CD4-positive, alpha-beta memory T cell (primary cell): ENCODE results near the gene FKBP5. TPM values are rescaled to one million over a fixed set of nuclear protein-coding genes. Genes with fewer than 3 reads are reported as not detected.
A peak's percentile ranks its signal among the peaks of the same experiment; 100 is the strongest.

Experiments
- CTCF ChIA-PET: fragments of 350-600 bp; sonication (Branson Sonifier 250); formaldehyde crosslinking; loops from one replicate; lab custom pipeline; 2021; ENCODE audit warnings: inconsistent platforms; ENCODE audit not compliant: partially characterized antibody; lab: Charles Lee
- POLR2A ChIA-PET: fragments of 350-600 bp; sonication (Branson Sonifier 250); formaldehyde crosslinking; loops from one replicate; lab custom pipeline; 2021; ENCODE audit not compliant: partially characterized antibody; lab: Charles Lee
- DNase-seq, 5 donors: peaks; one replicate each; pipeline versions ENCODE4 v3.0.0 to v3.0.0-alpha.2; 2020 to 2022; ENCODE audit warnings: mixed read lengths in 1 of 5
- H3K27ac ChIP-seq: one replicate; pipeline ENCODE4 v1.7.0; 2013; ENCODE audit warnings: low read depth, low read length
- H3K27me3 ChIP-seq: 2 replicates; pipeline ENCODE4 v1.7.0; 2013; ENCODE audit warnings: mild to moderate bottlenecking, low read length, moderate library complexity; ENCODE audit not compliant: insufficient read depth
- H3K36me3 ChIP-seq: 2 replicates; pipeline ENCODE4 v1.7.0; 2013; ENCODE audit warnings: mild to moderate bottlenecking, low read length, moderate library complexity; ENCODE audit not compliant: insufficient read depth
- H3K4me1 ChIP-seq: 2 replicates; pipeline ENCODE4 v1.7.0; 2013; ENCODE audit warnings: mild to moderate bottlenecking, low read length, moderate library complexity; ENCODE audit not compliant: insufficient read depth
- H3K4me3 ChIP-seq, 2 donors: one replicate each; pipeline ENCODE4 v1.7.0; 2013; ENCODE audit warnings: low read length in 2 of 2, mild to moderate bottlenecking in 1 of 2
- H3K9me3 ChIP-seq, 2 donors: one replicate each; pipeline ENCODE4 v1.7.0; 2013; ENCODE audit warnings: low read length in 2 of 2, control low read depth in 1 of 2; ENCODE audit not compliant: control insufficient read depth in 1 of 2
- H3K27ac Mint-ChIP-seq, 7 donors: one replicate each; pipeline ENCODE4 v1.8.0; 2020 to 2021; ENCODE audit warnings: mixed read lengths in 7 of 7, mild to moderate bottlenecking in 6 of 7, inconsistent platforms in 3 of 7, moderate library complexity in 3 of 7
- H3K27me3 Mint-ChIP-seq, 2 donors: one replicate each; pipeline ENCODE4 v1.8.0; 2020 to 2021; ENCODE audit warnings: mixed read lengths in 2 of 2
- H3K36me3 Mint-ChIP-seq, 2 donors: one replicate each; pipeline ENCODE4 v1.8.0; 2020 to 2021; ENCODE audit warnings: mixed read lengths in 2 of 2, inconsistent platforms in 1 of 2, mild to moderate bottlenecking in 1 of 2
- H3K4me1 Mint-ChIP-seq, 4 donors: one replicate each; pipeline ENCODE4 v1.8.0; 2020 to 2021; ENCODE audit warnings: mixed read lengths in 4 of 4, mild to moderate bottlenecking in 1 of 4
- H3K4me3 Mint-ChIP-seq, 8 donors: one replicate each; pipeline ENCODE4 v1.8.0; 2020 to 2021; ENCODE audit warnings: mixed read lengths in 8 of 8, mild to moderate bottlenecking in 7 of 8, moderate library complexity in 6 of 8, inconsistent platforms in 3 of 8
- H3K9me3 Mint-ChIP-seq, 8 donors: one replicate each; pipeline ENCODE4 v1.8.0; 2020 to 2021; ENCODE audit warnings: mixed read lengths in 8 of 8, mild to moderate bottlenecking in 5 of 8, inconsistent platforms in 3 of 8, moderate library complexity in 1 of 8
- intact Hi-C: fragments of 100-400 bp; cut with micrococcal nuclease; formaldehyde crosslinking; loops from one replicate; pipeline ENCODE4 v1.15.1; 2023
- polyA plus RNA-seq, 2 donors: library from polyadenylated mRNA; unstranded; fragments of 300-500 nt; fragmentation: Illumina TruSeq; gene quantifications; one replicate each; pipeline ENCODE4 v1.2.3, GENCODE V29; 2021
- total RNA-seq, 2 experiments: library from RNA; stranded (reverse); gene quantifications; one replicate each; pipeline ENCODE4 v1.2.3, GENCODE V29; 2021

The FKBP5 gene
- total and polyA plus RNA-seq, 4 experiments from 2014 or later: 72.9 to 233 (median 84.2) TPM

GRCh38 chr6:35728683-35729678, 40.3 kb upstream of the FKBP5 start:
- H3K27ac ChIP-seq: peak overlapping the region; percentile 92
- H3K27me3 ChIP-seq: no peaks in the 10 kb centered on the region
- H3K27ac Mint-ChIP-seq: peak overlapping the region; percentile 87 to 99 (median 96)
- DNase-seq: peak in 2 of 5 donors; percentile 44 to 49
- H3K4me1 ChIP-seq: peaks cover 90% of the 10 kb centered on the region
- no peaks in the 10 kb centered on the region for H3K9me3 ChIP-seq
- H3K9me3 Mint-ChIP-seq: peaks cover 0 to 1% (median 0%) of the 10 kb centered on the region in 8 donors
- ChIA-PET POLR2A (interaction anchor here (1.2 to 10.7 kb wide), 18 partner anchors 7 to 429 kb away, joined by 3 to 151 read pairs (median 10); partner anchors contain the start of genes ARMC12 and FKBP5), CTCF (interaction anchor here (0.6 to 17.0 kb wide), 13 partner anchors 8 to 144 kb away, joined by 3 to 360 read pairs (median 5); partner anchors contain the start of gene ARMC12)
- H3K4me1 Mint-ChIP-seq: peaks cover 61 to 99% (median 81%) of the 10 kb centered on the region in 4 donors
- H3K4me3 Mint-ChIP-seq: peak overlapping the region; percentile 62 to 93 (median 87)
- no peaks in the 10 kb centered on the region for H3K36me3 ChIP-seq
- intact Hi-C loops: loop anchor here (1.0 to 2.0 kb wide), 3 partner anchors 41 to 426 kb away; partner anchors contain the start of gene FKBP5
- peaks cover 0 to 5% of the 10 kb centered on the region in 2 donors for H3K36me3 Mint-ChIP-seq
- H3K4me3 ChIP-seq: peak overlapping the region in 1 of 2 donors; percentile 59
- no peaks in the 10 kb centered on the region for H3K27me3 Mint-ChIP-seq

- peak; percentile 92 to 95 (median 93) for DNase-seq
- intact Hi-C loops: loop anchor here (1.0 to 2.0 kb wide), 3 partner anchors 40 to 425 kb away; partner anchors contain the start of gene FKBP5
- Mint-ChIP-seq H3K4me3 (peak overlapping the region; percentile 80 to 96 (median 88)), H3K27ac (peak overlapping the region; percentile 87 to 100 (median 96)), H3K9me3 (peaks cover 0 to 1% (median 0%) of the 10 kb centered on the region in 8 donors), H3K36me3 (peaks cover 0 to 5% of the 10 kb centered on the region in 2 donors), H3K4me1 (peaks cover 61 to 99% (median 83%) of the 10 kb centered on the region in 4 donors), H3K27me3 (no peaks in the 10 kb centered on the region)
- Histone ChIP-seq H3K36me3 (no peaks in the 10 kb centered on the region), H3K27me3 (no peaks in the 10 kb centered on the region), H3K27ac (peak overlapping the region; percentile 92), H3K4me3 (peak overlapping the region; percentile 31 to 67), H3K9me3 (no peaks in the 10 kb centered on the region), H3K4me1 (peaks cover 89% of the 10 kb centered on the region)
- POLR2A ChIA-PET: interaction anchor here (0.9 to 10.7 kb wide), 24 partner anchors 8 to 428 kb away, joined by 3 to 151 read pairs (median 7); partner anchors contain the start of genes ARMC12, FKBP5 and RPL10A
- CTCF ChIA-PET: interaction anchor here (0.6 to 17.0 kb wide), 15 partner anchors 9 to 143 kb away, joined by 3 to 360 read pairs (median 4); partner anchors contain the start of gene ARMC12
Observed at GRCh38 chr6:35727935-35728682, 39.4 kb upstream of the FKBP5 start.

- CTCF ChIA-PET: interaction anchor here (0.7 to 17.0 kb wide), 13 partner anchors 9 to 276 kb away, joined by 3 to 360 read pairs (median 5); partner anchors contain the start of genes ARMC12 and FANCE
- H3K36me3 ChIP-seq: no peaks in the 10 kb centered on the region
- H3K36me3 Mint-ChIP-seq: peaks cover 0 to 5% of the 10 kb centered on the region in 2 donors
- intact Hi-C loops: no loop called here
- no peaks in the 10 kb centered on the region for H3K9me3 ChIP-seq
- no peaks in the 10 kb centered on the region for H3K27me3 ChIP-seq
- H3K4me3 ChIP-seq: peak overlapping the region; percentile 31 to 67
- peaks cover 0 to 1% (median 0%) of the 10 kb centered on the region in 8 donors for H3K9me3 Mint-ChIP-seq
- peak overlapping the region; percentile 78 to 96 (median 84) for H3K4me3 Mint-ChIP-seq
- H3K27ac ChIP-seq: peak overlapping the region; percentile 69
- H3K4me1 Mint-ChIP-seq: peaks cover 57 to 92% (median 79%) of the 10 kb centered on the region in 4 donors
- H3K27ac Mint-ChIP-seq: peak overlapping the region; percentile 87 to 100 (median 97)
- H3K27me3 Mint-ChIP-seq: no peaks in the 10 kb centered on the region
- peaks cover 82% of the 10 kb centered on the region for H3K4me1 ChIP-seq
- no peak for DNase-seq
- POLR2A ChIA-PET: interaction anchor here (0.9 to 10.7 kb wide), 22 partner anchors 8 to 427 kb away, joined by 3 to 151 read pairs (median 8); partner anchors contain the start of genes ARMC12, FKBP5 and RPL10A
Observed at GRCh38 chr6:35727231-35727934, 38.7 kb upstream of the FKBP5 start.

GRCh38 chr6:35725721-35726438, 37.2 kb upstream of the FKBP5 start:
- Histone ChIP-seq H3K9me3 (no peaks in the 10 kb centered on the region), H3K27me3 (no peaks in the 10 kb centered on the region), H3K27ac (peak overlapping the region; percentile 69), H3K4me1 (peaks cover 75% of the 10 kb centered on the region), H3K36me3 (no peaks in the 10 kb centered on the region), H3K4me3 (peak overlapping the region in 1 of 2 donors; percentile 67)
- peaks cover 0 to 4% of the 10 kb centered on the region in 2 donors for H3K36me3 Mint-ChIP-seq
- peak overlapping the region; percentile 53 to 96 (median 84) for H3K4me3 Mint-ChIP-seq
- ChIA-PET CTCF (interaction anchor here (0.6 to 6.0 kb wide), 12 partner anchors 8 to 142 kb away, joined by 3 to 31 read pairs (median 4); partner anchors contain the start of gene ARMC12), POLR2A (interaction anchor here (1.1 to 10.7 kb wide), 8 partner anchors 7 to 123 kb away, joined by 3 to 151 read pairs (median 40); partner anchors contain the start of genes ARMC12 and FKBP5)
- DNase-seq: peak in 2 of 5 donors; percentile 24 to 61
- intact Hi-C loops: no loop called here
- H3K9me3 Mint-ChIP-seq: peaks cover 0 to 1% (median 0%) of the 10 kb centered on the region in 8 donors
- H3K27ac Mint-ChIP-seq: peak overlapping the region; percentile 87 to 100 (median 95)
- no peaks in the 10 kb centered on the region for H3K27me3 Mint-ChIP-seq
- H3K4me1 Mint-ChIP-seq: peaks cover 56 to 89% (median 74%) of the 10 kb centered on the region in 4 donors

- Mint-ChIP-seq H3K4me3 (peak overlapping the region in 6 of 8 donors; percentile 22 to 96 (median 61)), H3K27me3 (no peaks in the 10 kb centered on the region), H3K9me3 (peaks cover 0 to 1% (median 0%) of the 10 kb centered on the region in 8 donors), H3K27ac (peak overlapping the region; percentile 87 to 100 (median 94)), H3K4me1 (peaks cover 60 to 89% (median 75%) of the 10 kb centered on the region in 4 donors), H3K36me3 (peaks cover 0 to 4% of the 10 kb centered on the region in 2 donors)
- no peak overlapping the region for H3K4me3 ChIP-seq
- ChIA-PET POLR2A (interaction anchor here (0.8 to 10.7 kb wide), 8 partner anchors 11 to 123 kb away, joined by 3 to 151 read pairs (median 38); partner anchors contain the start of genes ARMC12 and FKBP5), CTCF (interaction anchor here (0.6 to 6.0 kb wide), 6 partner anchors 9 to 140 kb away, joined by 3 to 31 read pairs (median 4); partner anchors contain the start of gene ARMC12)
- peak overlapping the region; percentile 69 for H3K27ac ChIP-seq
- intact Hi-C loops: no loop called here
- no peak for DNase-seq
- no peaks in the 10 kb centered on the region for H3K36me3 ChIP-seq
- H3K27me3 ChIP-seq: no peaks in the 10 kb centered on the region
- no peaks in the 10 kb centered on the region for H3K9me3 ChIP-seq
- H3K4me1 ChIP-seq: peaks cover 75% of the 10 kb centered on the region
Observed at GRCh38 chr6:35725081-35725708, 36.5 kb upstream of the FKBP5 start.
